GM12891 (cell line): ENCODE results near the gene NHSL1. TPM values are rescaled to one million over a fixed set of nuclear protein-coding genes. Genes with fewer than 3 reads are reported as not detected.

ENCODE experiments used
- DNase-seq: peaks from one replicate; pipeline ENCODE4 v3.0.0; 2011; ENCODE audit warnings: low spot score; ENCODE audit not compliant: insufficient read length
- FAIRE-seq: peaks from 2 replicates; lab custom pipeline; 2011; peaks lifted over from hg19 to GRCh38; lab: Jason Lieb, UNC
- PAX5 ChIP-seq: IDR thresholded peaks from 2 replicates; pipeline ENCODE4 v1.6.1; 2011; ENCODE audit warnings: low read length, moderate library complexity, mild to moderate bottlenecking; ENCODE audit not compliant: insufficient read depth, severe bottlenecking
- POLR2A ChIP-seq: IDR thresholded peaks from 2 replicates; pipeline ENCODE4 v1.6.1; 2011; ENCODE audit warnings: low read depth, low read length, control low read depth
- POLR2AphosphoS5 ChIP-seq: IDR thresholded peaks from 2 replicates; pipeline ENCODE4 v1.6.1; 2011; ENCODE audit warnings: low read depth, low read length, control low read depth
- POU2F2 ChIP-seq: IDR thresholded peaks from 2 replicates; pipeline ENCODE4 v1.6.1; 2011; ENCODE audit warnings: low read depth, mild to moderate bottlenecking, control low read depth, low read length, moderate library complexity
- SPI1 ChIP-seq: IDR thresholded peaks from 2 replicates; pipeline ENCODE4 v1.6.1; 2011; ENCODE audit warnings: low read depth, low read length, control low read depth
- TAF1 ChIP-seq: IDR thresholded peaks from 2 replicates; pipeline ENCODE4 v1.6.1; 2011; ENCODE audit warnings: low read depth, low read length, control low read depth
- polyA plus RNA-seq: library from polyadenylated mRNA; unstranded; fragments of >200 nt; gene quantifications from one replicate; pipeline ENCODE4 v1.2.1, GENCODE V29; 2012; ENCODE audit warnings: low read depth, missing spikeins, inconsistent platforms; ENCODE audit not compliant: missing spikeins

The NHSL1 gene, protein sequence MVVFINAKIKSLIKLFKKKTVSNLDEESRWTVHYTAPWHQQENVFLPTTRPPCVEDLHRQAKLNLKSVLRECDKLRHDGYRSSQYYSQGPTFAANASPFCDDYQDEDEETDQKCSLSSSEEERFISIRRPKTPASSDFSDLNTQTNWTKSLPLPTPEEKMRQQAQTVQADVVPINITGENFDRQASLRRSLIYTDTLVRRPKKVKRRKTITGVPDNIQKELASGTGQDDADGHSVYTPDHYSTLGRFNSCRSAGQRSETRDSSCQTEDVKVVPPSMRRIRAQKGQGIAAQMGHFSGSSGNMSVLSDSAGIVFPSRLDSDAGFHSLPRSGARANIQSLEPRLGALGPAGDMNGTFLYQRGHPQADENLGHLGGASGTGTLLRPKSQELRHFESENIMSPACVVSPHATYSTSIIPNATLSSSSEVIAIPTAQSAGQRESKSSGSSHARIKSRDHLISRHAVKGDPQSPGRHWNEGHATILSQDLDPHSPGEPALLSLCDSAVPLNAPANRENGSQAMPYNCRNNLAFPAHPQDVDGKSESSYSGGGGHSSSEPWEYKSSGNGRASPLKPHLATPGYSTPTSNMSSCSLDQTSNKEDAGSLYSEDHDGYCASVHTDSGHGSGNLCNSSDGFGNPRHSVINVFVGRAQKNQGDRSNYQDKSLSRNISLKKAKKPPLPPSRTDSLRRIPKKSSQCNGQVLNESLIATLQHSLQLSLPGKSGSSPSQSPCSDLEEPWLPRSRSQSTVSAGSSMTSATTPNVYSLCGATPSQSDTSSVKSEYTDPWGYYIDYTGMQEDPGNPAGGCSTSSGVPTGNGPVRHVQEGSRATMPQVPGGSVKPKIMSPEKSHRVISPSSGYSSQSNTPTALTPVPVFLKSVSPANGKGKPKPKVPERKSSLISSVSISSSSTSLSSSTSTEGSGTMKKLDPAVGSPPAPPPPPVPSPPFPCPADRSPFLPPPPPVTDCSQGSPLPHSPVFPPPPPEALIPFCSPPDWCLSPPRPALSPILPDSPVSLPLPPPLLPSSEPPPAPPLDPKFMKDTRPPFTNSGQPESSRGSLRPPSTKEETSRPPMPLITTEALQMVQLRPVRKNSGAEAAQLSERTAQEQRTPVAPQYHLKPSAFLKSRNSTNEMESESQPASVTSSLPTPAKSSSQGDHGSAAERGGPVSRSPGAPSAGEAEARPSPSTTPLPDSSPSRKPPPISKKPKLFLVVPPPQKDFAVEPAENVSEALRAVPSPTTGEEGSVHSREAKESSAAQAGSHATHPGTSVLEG (N-terminal part only)
- 0.09 TPM for polyA plus RNA-seq

DNA sequence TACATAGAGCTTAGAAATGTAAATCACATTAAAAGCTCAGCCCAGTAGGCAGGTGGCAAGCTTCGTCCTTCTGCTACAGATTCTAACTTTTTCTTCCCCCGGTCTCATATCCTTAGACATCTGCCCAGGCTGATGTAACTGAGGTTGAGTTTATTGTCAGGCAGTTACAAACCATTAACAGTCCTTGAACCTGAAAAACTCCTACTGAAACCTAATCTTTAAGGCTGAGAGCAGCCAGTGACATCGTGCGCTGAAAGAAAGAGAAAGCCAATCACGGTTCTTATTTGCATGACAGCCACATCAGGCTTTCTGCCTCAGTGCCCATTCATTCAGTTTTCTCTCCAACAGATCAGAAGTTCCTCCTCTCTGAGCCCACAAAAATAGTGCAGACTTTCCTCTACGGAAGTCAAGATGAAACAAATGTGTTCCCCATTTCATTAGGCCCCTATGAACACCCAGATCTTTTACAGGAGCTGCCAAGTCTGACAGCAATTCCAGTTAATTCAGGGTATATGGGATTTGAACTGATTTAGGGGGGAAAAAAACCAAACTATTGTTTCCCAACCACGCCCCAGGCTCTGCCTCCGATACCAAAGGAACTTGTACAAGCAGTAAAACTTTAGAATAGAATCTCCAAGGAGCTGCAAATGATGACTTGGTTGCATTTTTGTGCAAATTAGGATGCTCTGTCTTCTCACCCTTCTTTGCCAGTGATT, at the start of gene NHSL1:
NHSL1 (minus strand) TSS at position 192 of the 716 bp plus-strand sequence. CDS start 204 bp downstream, outside the sequence.
- TF ChIP-seq SPI1 (no peak), TAF1 (0 out of 2 replicates have a peak, but pooled peaks have one; percentile 1)
- FAIRE-seq (peak; percentile 76), DNase-seq (no peak)

- FAIRE-seq (no peak), DNase-seq (no peak)
- TF ChIP-seq POLR2AphosphoS5 (no peak), SPI1 (no peak), PAX5 (no peak), POU2F2 (no peak)
These were observed 47.5 kb upstream of the NHSL1 start for GRCh38 chr6:138546733-138547185.

GRCh38 chr6:138545621-138545980, 46.3 kb upstream of the NHSL1 start:
- TF ChIP-seq POU2F2 = no peak
- no peak for TF ChIP-seq TAF1
- no peak for TF ChIP-seq SPI1
- no peak for TF ChIP-seq POLR2A
- no peak for TF ChIP-seq POLR2AphosphoS5
- no peak for TF ChIP-seq PAX5
- DNase-seq (no peak), FAIRE-seq (no peak)

GRCh38 chr6:138544501-138544900, 45.2 kb upstream of the NHSL1 start:
- FAIRE-seq (no peak), DNase-seq (no peak)
- TF ChIP-seq PAX5 = no peak

DNA sequence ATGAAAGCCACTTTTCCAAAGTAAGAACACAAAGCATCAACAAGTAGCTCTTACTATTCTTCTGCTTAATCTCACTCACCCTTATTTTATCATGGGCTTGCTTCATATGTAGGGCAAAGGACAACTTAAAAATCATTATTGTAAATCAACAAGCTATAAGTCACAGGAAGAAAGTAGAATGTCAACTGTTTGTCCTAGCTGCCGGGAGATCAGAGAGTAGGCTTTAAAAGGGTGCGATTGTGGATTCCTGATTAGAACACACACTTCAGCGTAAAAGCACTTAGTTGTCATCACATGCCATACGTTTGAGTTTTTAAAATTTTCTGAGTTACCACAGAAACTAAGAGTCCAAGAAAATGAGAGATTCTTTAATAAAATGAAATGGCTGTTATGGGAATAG, 44.4 kb upstream of the NHSL1 start:
- TF ChIP-seq PAX5 = no peak
- no peak for TF ChIP-seq POU2F2
- TF ChIP-seq TAF1 = no peak
- FAIRE-seq (no peak), DNase-seq (no peak)

- FAIRE-seq (no peak), DNase-seq (no peak)
- TF ChIP-seq SPI1 (no peak), PAX5 (no peak), POLR2A (no peak), TAF1 (no peak), POU2F2 (no peak), POLR2AphosphoS5 (no peak)
These were observed 42.7 kb upstream of the NHSL1 start for GRCh38 chr6:138541823-138542481.

DNA sequence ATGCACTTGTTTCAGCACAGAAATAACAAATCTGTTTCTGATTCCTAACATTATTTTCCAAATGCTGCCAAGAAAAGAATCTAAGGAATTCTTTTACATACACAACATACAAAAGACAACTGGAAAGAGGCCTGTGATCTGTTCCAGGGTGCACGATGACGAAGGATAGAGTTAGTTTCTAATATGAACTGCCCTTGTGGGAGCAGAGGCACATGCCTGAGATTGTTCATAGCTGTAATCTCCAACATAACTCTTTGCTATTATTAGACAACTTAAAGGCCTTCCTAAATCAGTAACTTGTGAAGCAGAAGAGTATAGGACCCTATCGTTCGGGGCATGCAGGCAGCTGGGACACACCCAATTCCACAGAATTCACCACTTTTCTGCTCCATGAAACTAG, 41.2 kb upstream of the NHSL1 start:
- DNase-seq = no peak
- TF ChIP-seq TAF1 = no peak
- TF ChIP-seq POU2F2 = no peak
- TF ChIP-seq SPI1 = no peak
- no peak for TF ChIP-seq PAX5
- no peak for TF ChIP-seq POLR2AphosphoS5
- TF ChIP-seq POLR2A = no peak
- FAIRE-seq = no peak

DNA sequence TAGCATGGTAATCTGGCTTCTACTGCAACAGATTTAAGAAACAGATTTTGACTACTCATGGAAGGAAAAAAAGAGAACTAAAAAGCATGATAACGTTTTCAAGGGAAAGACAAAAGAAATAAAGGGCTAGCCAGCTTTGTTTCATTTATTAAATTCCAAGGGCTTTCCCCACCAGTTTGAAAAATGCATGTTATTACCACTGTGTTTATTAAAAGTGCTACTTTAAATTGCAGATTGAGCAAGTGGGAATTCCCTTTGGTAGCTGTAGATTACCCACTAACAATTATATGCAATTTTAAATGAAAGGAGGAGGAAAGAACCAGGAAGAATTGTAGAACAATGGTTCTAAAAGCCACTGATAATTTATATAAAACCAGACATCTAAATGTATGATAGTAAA, 40.6 kb upstream of the NHSL1 start:
- TF ChIP-seq SPI1 (no peak), POLR2AphosphoS5 (no peak)
- no peak for FAIRE-seq
- DNase-seq = no peak

- DNase-seq (no peak), FAIRE-seq (no peak)
These were observed 39.2 kb upstream of the NHSL1 start for GRCh38 chr6:138538390-138539031.

More at GRCh38 chr6:138538390-138539031, 39.2 kb upstream of the NHSL1 start:
- no peak for TF ChIP-seq POLR2A
- TF ChIP-seq TAF1 = no peak
- TF ChIP-seq PAX5 = no peak
- TF ChIP-seq POU2F2 = no peak
- TF ChIP-seq SPI1 = no peak
- TF ChIP-seq POLR2AphosphoS5 = no peak
